ENCODE measurements around the gene KLHDC2.
"Not testable (repeated sequence)": the region's sequence is repeated elsewhere in the genome, so short reads cannot be mapped to it uniquely, and the experiment has no call there.

- not testable (repeated sequence) for TF ChIP-seq CTCF (IDR thresholded peaks at IDR 0.05; ENCODE audit: low read length); EZH2 (IDR thresholded peaks at IDR 0.05; ENCODE audit: borderline replicate concordance, low read length)
Observed at GRCh38 chr14:49735669-49736068, 32.3 kb upstream of the KLHDC2 start.
